ENCODE data around the gene VPS9D1.

- no peak for TF ChIP-seq CTCF (conservative IDR thresholded peaks at IDR 0.05 in 1 of 2, IDR thresholded peaks at IDR 0.05 in 1 of 2; ENCODE audit: low read depth in 1 of 2, low read length in 2 of 2)
- TF ChIP-seq EZH2 (IDR thresholded peaks at IDR 0.05; ENCODE audit: low read length, missing control alignments): no peak
Measured at GRCh38 chr16:89739383-89739782, 18.7 kb upstream of the VPS9D1 start.
